ENCODE results near the gene HNRNPF. TPM values are rescaled to one million over a fixed set of nuclear protein-coding genes. Genes with fewer than 3 reads are reported as not detected.

Gene HNRNPF
- total RNA-seq, 1 donor from 2014 or later = 268 TPM

DNA sequence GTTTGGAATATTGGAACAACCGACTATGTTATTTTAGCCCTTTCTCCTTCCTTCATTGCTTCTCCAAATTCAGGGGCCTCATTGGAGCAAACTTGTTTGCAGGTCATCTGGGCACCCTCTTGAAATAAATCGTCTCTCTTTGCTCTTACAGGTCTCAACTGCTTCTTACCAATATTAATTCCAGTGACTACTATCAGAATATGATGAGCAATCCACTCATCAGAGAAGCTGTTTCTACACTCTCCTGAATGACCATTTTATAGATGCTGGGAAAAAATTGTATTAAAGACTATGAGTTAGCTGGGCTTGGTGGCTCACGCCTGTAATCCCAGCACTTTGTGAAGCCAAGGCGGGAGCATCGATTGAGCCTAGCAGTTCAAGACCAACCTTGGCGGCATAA, 12.5 kb upstream of the HNRNPF start:
- no peaks in the 10 kb centered on the region for H3K36me3 ChIP-seq (ENCODE audit: control insufficient read depth, insufficient read depth, low read length)
- no peaks in the 10 kb centered on the region for H3K27me3 ChIP-seq (ENCODE audit: control insufficient read depth, insufficient read depth, low read length)
- no peak for DNase-seq (ENCODE audit: low read depth)
- H3K4me3 ChIP-seq (ENCODE audit: low read depth, low read length) = no peak overlapping the region
- TF ChIP-seq, protein P1, sequence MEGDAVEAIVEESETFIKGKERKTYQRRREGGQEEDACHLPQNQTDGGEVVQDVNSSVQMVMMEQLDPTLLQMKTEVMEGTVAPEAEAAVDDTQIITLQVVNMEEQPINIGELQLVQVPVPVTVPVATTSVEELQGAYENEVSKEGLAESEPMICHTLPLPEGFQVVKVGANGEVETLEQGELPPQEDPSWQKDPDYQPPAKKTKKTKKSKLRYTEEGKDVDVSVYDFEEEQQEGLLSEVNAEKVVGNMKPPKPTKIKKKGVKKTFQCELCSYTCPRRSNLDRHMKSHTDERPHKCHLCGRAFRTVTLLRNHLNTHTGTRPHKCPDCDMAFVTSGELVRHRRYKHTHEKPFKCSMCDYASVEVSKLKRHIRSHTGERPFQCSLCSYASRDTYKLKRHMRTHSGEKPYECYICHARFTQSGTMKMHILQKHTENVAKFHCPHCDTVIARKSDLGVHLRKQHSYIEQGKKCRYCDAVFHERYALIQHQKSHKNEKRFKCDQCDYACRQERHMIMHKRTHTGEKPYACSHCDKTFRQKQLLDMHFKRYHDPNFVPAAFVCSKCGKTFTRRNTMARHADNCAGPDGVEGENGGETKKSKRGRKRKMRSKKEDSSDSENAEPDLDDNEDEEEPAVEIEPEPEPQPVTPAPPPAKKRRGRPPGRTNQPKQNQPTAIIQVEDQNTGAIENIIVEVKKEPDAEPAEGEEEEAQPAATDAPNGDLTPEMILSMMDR (IDR thresholded peaks at IDR 0.05; ENCODE audit: insufficient read depth, low read length, poor library complexity, severe bottlenecking) = no peak

DNA sequence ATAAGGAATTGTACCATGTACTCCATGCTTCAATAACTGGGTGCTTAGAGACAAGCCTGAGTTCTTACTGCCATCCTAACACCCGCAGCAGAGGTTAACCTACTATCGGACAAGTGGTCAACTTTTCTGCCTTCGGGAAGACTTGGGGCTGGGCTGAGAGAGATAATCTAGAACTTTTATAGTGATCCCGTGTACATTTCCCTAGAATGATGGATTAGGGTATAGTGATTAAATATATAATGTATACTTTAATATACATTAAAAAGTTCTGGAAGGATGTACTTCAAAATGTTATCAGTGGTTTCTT, 12.2 kb upstream of the HNRNPF start:
- Histone ChIP-seq H3K4me3 (ENCODE audit: low read depth, low read length) (peak overlapping the region; percentile 45), H3K27me3 (ENCODE audit: control insufficient read depth, insufficient read depth, low read length) (no peaks in the 10 kb centered on the region), H3K36me3 (ENCODE audit: control insufficient read depth, insufficient read depth, low read length) (no peaks in the 10 kb centered on the region)
- TF ChIP-seq, protein P1 (IDR thresholded peaks at IDR 0.05; ENCODE audit: insufficient read depth, low read length, poor library complexity, severe bottlenecking) = no peak
- no peak for DNase-seq (ENCODE audit: low read depth)

DNA sequence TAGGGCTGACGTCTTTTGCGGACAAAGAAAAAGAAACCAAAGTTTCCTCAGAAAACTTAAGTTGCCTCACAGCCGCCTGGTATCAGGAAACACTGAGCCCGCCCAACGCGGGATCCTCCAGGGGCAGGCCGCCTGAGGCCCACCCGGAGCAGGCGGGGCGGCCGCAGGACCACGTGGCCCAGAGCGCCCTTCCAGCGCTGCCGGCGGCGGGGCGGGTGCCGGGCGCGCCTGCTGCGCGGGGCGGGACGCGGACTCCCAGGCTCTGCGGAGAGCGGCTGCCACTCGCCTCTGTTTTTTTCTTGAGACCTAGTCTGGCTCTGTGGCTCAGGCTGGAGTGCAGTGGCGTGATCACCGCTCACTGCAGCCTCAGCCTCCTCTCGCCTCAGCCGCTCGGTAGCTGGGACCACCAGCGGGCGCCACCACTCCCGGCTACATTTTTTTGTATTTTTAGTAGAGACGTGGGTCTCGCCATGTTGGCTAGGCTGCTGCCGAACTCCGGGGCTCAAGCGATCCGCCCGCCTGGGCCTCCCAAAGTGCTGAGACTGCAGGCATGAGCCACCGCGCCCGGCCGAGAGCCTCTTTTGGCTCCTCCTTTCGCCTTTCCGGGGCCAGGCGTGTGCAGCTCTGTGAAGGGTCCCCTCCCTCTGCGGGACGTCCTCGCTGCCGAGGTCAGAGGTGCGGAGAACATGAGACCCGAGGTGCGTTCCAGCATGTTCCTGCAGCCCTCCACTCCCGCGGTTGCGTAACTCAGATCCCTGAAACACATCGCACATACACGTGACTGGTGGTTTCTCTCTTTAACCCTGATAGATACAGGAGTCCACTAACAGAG, 11.6 kb upstream of the HNRNPF start:
- Histone ChIP-seq H3K4me3 (ENCODE audit: low read depth, low read length) (peak overlapping the region; percentile 45), H3K27me3 (ENCODE audit: control insufficient read depth, insufficient read depth, low read length) (no peaks in the 10 kb centered on the region), H3K36me3 (ENCODE audit: control insufficient read depth, insufficient read depth, low read length) (no peaks in the 10 kb centered on the region)
- DNase-seq (ENCODE audit: low read depth) = no peak
- TF ChIP-seq, protein P1 (IDR thresholded peaks at IDR 0.05; ENCODE audit: insufficient read depth, low read length, poor library complexity, severe bottlenecking) = peak; percentile 31

DNA sequence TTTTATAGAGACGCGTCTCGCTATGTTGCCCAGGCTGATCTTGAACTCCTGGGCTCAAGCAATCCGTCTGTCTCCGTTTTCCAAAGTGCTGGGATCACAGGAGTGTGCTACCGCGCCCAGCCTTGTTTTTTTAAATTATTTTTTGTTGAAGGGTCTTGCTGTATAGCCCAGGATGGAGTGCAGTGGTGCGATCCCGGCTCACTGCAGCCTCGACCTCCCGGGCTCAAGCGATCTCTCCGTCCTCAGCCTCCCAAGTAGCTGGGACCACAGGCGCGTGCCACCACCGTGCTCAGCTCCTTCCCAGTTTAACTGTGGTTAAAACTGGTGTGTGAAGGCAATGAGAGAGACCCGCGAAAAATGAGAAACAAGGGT, 11.0 kb upstream of the HNRNPF start:
- TF ChIP-seq, protein P1 (IDR thresholded peaks at IDR 0.05; ENCODE audit: insufficient read depth, low read length, poor library complexity, severe bottlenecking) = no peak
- H3K27me3 ChIP-seq (ENCODE audit: control insufficient read depth, insufficient read depth, low read length) = no peaks in the 10 kb centered on the region
- peak overlapping the region; percentile 6 for H3K4me3 ChIP-seq (ENCODE audit: low read depth, low read length)
- no peaks in the 10 kb centered on the region for H3K36me3 ChIP-seq (ENCODE audit: control insufficient read depth, insufficient read depth, low read length)
- no peak for DNase-seq (ENCODE audit: low read depth)

DNA sequence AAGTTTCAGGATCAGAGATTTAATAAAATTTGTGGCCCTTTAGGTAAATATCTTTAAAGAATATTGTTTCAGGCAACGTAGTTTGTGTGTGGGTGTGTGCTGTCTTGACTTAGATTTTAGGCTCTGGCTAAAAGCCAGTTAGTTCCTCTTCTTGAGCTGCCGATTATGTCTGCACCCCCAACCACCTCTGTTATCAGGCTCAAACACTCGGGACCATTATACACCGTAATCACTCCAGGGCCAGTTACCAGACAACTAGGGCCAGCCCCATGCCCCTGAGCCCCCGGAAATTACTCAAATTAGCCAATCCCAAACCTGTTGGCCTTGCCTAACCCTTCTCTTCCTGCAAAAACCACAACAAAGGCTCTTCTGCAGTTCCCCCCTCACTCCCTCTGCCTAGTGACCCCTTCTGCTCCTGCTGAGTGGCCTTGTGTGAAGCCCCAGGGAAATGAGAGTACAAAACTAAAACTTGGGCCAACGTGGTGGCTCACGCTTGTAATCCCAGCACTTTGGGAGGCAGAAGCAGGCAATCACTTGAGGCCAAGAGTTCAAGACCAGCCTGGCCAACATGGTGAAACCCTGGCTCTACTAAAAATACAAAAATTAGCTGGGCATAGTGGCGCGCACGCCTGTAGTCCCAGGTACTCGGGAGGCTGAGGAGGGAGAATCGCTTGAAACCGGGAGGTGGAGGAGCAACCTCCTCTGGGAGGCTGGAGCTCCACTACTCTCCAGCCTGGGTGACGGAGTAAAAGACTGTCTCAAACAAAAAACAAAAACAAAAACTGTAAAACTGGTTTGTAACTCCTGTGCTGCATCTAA, 9.2 kb upstream of the HNRNPF start:
- no peaks in the 10 kb centered on the region for H3K27me3 ChIP-seq (ENCODE audit: control insufficient read depth, insufficient read depth, low read length)
- no peak for DNase-seq (ENCODE audit: low read depth)
- no peaks in the 10 kb centered on the region for H3K36me3 ChIP-seq (ENCODE audit: control insufficient read depth, insufficient read depth, low read length)
- TF ChIP-seq, protein P1 (IDR thresholded peaks at IDR 0.05; ENCODE audit: insufficient read depth, low read length, poor library complexity, severe bottlenecking) = no peak
- no peak overlapping the region for H3K4me3 ChIP-seq (ENCODE audit: low read depth, low read length)

All from kidney epithelial cell (primary cell).